UCSD-AML1 (cell line): ENCODE measurements around the gene NTNG2.
"Not testable (repeated sequence)": the region's sequence is repeated elsewhere in the genome, so short reads cannot be mapped to it uniquely, and the experiment has no call there.

ENCODE experiments used
- DNase-seq: peaks from one replicate; lab custom pipeline; 2025; ENCODE audit not compliant: unreplicated experiment; lab: John Stamatoyannopoulos, UW

Gene NTNG2

DNA sequence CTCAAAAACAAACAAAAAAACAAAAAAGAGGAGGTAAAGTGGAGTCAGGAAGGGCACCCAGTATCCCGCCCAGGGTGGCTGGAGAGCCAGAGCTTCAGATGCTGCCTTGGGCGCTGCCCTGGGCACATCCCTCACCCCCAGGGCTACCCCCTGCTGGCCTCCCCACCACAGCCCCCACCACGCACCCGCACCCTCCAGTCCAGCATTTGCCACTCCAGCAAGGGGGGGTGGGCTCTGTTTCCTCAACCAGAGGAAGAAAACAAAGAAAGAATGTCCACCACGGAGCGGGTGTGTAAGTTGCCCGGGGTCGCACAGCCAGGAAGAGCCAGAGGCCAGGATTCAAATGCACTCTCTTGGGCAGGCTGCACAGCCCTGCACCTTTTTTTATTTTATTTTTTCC is 86.1 kb downstream of the NTNG2 start:
- no peak for DNase-seq

DNA sequence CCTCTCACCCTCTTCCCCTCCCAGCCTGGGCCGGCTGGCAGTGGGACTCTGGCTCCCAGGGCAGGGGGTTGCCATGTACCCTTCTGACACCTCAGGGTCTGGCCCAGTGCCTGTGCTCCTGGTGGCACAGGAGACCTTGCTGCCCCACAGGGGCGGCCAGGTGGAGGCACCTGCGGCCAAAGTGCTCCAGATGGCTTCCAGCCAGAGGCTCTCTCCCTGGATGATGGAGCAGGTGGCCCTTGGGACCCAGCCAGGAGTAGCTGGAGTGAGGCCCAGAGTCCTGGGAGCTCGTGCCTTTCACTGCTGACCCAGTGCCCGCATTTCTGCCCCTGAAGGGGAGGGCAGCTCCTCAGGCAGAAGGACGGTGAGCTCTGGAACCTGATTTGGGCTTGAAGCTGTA is 87.3 kb downstream of the NTNG2 start:
- no peak for DNase-seq

DNA sequence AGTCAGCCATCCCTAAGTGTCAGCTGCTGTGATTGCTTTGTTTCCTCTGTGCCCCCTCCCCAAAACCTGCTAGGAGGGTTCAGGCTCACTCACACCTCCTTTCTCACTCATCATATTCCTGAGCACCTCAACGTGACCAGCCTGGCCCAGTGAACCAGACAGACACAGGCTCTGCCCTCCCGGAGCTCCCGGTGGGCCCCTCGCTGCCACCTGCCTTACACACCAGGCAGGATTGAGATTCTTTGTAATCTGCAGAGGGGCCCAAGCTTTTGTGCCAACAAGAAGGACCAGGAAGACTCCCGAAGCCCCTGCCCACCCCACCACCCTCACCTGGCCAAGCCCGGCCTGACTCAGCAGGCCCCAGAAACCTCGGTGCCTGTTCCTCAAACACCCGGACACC is 87.8 kb downstream of the NTNG2 start:
- DNase-seq: no peak

DNA sequence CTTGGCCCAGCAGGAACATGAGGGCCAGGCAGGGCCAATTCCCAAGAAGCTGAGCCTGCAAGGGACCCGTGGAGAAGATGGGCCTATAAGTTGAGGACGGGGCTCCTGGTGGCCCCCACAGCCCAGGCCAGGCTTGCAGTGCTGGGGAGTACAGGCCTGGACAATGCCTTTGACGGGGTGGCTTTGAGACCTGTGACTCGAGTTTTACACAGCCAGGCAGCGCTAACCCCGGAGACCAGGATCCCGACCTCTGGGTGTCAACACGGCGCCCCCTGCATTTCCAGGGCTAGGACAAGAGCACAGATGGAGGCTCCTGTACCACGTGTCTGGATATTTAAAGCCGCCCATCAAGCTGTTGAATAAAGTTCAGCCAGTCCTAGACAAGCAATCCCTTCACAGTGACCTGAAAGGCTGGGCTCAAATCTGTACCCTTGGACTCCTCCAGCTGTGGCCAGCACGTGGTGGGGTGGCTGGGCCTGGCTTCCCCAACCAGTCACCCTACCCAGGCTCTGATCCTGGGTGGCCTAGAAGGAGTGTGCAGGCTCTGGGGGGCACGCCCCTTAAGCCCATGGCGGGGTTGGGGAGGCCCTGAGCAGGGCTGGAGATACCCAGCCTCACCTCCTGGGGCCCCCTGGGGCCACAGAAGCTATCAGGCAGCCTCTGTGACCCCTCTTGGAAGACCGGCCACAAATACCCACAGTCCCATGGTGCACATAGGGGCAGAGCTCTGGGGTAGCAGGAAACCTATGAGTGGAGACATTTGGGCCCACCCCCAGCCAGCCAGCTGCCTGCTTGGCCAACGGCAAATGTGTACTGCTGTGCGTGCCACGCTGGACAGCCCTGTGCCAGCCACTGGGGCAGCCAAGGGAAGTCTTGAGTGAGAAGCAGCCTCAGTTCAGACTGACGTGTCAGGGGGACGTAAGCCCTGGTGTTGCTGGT is 88.7 kb downstream of the NTNG2 start:
- DNase-seq: no peak

DNA sequence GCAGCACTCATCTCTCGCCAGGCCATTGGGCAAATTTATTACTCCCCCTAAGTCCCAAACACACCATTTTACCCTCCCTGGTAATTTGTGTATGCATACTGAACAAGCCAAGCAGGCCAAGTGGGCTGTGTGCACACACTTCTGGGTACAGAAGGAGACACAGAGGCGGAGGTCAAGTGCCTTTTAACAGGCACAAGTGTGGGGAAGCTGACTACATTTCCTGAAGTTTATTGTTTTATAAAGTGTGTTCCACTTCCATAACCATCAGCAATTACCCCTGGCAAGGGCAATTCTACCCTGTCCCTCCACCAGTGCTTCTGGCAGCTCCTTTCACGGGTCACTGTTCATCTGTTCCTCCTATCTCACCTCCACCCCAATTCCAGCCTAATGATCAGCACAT is 99.0 kb downstream of the NTNG2 start:
- no peak for DNase-seq

DNA sequence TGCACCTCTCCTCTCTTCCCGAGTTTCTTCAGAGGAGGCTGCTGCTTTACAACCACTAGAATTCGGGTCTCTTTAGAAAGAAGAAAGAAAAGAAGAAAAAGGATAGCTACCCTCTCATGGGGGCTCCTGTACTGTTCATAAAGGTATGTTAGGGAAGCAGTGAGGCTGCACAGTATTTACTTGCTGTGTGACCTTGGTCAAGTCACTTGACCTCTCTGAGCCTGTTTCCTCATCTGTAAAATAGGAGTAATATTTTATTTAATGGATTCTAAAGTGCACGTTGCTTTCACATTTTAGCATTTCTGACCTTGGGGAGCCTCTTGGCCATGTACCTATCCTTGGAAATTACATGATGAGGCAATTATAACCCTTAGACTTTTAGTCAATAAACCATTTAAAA is 104.2 kb downstream of the NTNG2 start:
- no peak for DNase-seq

DNA sequence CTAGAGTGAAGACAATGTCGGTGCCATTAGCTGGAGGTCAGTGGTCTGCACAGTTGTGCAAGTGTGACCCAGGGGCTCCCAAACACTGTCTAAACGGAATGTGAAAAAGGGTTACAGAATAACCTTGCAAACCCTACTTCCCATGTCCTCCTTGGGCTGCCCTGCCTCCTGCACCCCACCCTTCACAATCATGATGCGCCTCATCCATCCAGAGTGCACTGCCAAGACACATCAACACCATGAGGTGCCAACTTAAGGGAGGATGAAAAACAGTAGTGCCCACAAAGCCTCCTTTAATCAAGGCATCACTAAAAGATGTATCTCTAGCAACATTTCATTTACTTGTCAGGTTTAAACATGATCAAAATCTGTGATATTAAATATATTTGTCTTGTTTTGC is 105.8 kb downstream of the NTNG2 start:
- no peak for DNase-seq

DNA sequence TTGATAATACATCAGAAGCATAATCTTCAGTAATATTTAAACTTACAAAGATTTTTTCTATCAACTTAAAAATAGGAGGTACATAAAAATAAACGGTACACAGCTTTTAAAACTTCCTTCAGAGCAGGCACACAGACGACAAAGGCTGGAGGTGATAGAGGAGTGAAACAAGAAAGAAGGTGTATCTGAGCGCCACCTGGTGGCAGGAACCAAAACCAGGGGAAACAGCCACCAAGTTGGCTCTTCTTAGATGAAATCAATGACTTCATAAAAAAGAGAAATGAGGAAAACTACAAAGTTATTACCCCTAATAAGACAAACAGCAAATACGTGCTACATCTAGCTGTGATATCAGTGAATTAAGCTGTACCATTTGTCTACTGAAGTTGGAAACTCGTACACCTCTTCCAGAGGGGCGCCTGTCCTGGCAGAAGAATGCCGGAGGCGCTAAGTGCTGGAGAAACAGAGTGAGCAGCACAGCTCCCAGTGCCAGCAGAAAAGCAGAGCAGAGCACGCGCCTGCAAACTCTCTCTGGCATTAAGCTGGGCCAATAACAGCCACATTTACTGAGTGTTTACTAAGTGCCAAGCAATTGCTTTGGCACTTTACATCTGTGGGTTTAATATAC is 107.0 kb downstream of the NTNG2 start:
- DNase-seq: peak; percentile 61

DNA sequence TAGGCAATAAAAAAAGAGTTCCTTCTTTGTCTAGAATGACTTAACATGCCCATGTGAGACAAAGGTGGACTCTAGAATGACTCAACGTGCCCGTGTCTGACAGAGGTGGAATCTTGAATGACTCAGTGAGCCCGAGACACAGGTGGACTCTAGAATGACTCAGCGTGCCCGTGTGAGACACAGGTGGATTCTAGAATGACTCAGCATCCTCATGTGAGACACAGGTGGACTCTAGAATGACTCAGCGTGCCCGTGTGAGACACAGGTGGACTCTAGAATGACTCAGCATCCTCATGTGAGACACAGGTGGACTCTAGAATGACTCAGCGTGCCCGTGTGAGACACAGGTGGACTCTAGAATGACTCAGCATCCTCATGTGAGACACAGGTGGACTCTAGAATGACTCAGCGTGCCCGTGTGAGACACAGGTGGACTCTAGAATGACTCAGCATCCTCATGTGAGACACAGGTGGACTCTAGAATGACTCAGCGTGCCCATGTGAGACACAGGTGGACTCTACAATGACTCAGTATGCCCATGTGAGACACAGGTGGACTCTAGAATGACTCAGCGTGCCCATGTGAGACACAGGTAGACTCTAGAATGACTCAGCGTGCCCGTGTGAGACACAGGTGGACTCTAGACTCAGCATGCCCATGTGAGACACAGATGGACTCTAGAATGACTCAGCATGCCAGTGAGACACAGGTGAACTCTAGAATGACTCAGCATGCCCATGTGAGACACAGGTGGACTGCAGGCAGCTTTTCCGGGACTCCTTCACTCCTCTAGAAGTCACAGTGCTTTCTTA is 108.1 kb downstream of the NTNG2 start:
- not testable (repeated sequence) for DNase-seq

DNA sequence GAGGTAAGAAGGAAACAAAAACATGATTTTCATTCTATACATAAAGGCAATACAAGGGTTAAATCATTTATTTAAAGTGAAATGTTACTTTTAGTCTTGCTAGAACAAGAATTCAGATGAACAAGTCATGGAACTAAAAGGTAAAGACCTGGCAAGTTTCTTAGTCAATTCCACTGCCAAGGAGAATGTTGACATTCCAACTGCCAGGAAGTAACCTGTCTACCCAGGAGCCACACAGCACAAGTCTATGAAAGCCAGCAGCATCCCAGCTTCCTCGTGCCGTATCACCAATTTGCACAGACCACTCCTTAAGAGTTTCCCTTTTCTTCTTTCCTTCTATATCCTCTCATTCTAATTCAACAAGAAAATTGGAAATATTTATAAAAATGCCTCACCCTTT is 113.0 kb downstream of the NTNG2 start:
- DNase-seq: no peak

DNA sequence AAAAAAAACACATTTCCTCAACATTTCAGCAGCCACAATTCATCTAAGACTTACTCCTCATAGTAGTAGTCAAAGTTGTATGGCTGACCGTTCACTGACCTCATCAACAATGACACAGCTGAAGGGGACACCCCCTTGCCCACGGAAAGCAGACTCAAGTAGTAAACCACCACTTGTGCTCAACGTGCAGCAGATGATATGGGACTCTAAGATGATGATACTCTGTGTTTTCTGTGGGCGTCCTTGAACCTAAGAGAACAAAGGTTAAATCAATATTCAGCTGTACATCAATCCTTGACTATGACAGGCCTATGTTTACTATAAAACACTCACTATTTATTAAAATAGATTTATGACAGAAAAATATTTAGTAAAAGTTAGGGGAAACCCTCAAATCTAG is 121.3 kb downstream of the NTNG2 start:
- no peak for DNase-seq

DNA sequence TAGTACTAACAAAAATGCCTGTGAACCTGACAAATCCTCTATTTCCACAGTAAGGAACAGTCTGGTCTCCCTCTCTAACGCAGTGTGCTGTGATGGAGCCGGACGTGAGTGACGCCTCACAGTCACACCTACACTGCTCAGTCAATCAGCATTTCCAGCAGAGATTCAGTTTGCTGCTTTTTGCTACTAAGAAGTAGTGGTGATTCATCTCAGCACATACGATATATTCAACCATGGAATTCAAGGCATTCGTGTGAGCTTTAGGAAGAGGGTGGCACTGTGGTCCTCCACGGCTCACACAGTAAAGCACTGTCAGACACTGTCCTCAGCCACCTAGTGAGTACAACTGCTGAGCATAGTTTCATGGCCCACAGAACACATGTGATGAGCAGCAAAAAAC is 122.0 kb downstream of the NTNG2 start:
- DNase-seq: no peak

DNA sequence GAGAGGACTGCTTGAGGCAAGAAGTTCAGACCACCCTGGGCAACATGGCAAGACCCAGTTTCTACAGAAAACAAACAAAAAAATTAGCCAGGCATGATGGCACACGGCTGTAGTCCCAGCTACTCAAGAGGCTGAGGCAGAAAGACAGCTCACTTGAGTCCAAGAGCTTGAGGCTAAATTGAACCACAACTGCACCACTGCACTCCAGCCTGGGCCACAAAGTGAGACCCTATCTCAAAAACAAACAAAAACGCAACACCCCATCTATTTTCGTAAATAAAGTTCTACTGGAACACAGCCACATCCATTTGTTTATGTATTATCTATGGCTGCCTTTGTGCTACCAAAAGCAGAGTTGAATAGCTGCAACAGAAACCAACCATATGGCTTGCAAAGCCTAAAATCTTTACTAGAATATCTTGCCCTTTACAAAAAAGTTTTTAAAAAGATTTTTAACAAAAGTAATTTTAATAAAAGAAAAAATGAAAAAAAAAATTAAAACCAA is 125.5 kb downstream of the NTNG2 start:
- no peak for DNase-seq

DNA sequence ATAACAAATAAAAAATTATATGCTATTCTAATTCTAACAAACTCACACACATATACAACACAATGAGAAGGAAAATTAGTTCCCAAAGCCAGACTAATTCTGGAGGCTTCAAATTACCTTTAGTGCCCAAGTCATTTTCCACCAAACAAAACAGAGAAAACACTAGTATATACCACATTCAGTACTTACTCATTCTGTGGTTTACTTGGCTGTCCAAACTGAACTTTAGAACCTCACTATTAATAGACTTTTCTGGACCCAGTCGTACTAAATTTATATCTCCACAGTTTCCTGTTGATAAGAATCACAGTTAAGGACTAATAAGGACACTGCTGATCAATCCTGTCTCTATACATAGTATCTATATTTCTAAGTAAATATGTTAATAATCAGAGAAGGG is 126.5 kb downstream of the NTNG2 start:
- DNase-seq: no peak

DNA sequence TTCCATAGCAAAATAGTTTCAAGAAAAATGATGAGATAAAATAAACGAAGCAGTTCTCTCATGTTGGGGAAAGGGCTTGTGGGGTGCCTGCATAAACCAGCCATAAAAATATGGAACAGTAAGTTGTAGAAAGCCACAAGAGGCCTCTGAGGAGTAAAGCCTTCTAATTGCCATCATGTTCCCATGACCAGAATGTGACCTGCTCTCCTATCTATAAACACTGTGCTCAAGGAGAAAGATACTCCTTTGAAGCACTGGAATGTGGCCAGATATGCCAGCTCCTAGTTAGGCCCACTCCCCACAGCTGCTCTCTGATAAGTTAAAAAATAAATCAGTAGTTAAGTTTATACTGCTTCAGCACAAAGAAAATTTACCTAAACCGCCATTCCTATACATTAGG is 127.1 kb downstream of the NTNG2 start:
- DNase-seq: no peak

DNA sequence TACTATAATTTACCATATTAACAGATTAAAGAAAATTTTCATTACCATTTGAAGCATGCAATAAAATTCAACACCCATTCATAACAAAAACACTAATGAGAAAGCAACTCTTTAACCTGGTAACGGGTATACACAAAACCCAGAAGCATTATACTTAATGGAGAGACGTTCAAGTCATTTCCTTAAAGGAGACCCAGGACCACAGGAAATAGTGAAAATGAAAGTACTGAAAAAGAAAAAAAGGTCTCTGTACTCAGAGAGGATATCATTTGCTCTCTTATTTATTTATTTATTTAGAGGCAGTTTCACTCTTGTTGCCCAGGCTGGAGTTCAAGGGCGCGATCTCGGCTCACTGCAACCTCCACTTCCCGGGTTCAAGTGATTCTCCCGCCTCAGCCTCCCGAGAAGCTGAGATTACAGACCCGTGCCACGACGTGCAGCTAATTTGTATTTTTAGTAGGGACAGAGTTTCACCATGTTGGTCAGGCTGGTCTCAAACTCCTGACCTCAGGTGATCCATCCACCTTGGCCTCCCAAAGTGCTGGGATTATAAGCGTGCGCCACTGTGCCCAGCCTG is 131.4 kb downstream of the NTNG2 start:
- DNase-seq: no peak
